Kidney epithelial cell (primary cell): ENCODE measurements around the gene SLC25A47. TPM values are rescaled to one million over a fixed set of nuclear protein-coding genes. Genes with fewer than 3 reads are reported as not detected.

ENCODE experiments used
- DNase-seq: peaks from one replicate; pipeline ENCODE4 v3.0.0-alpha.2; 2010; ENCODE audit warnings: low read depth
- H3K27me3 ChIP-seq: 2 replicates; pipeline ENCODE4 v1.6.0; 2011; ENCODE audit warnings: low read length; ENCODE audit not compliant: control insufficient read depth, insufficient read depth
- H3K36me3 ChIP-seq: 2 replicates; pipeline ENCODE4 v1.5.1; 2011; ENCODE audit warnings: low read length; ENCODE audit not compliant: control insufficient read depth, insufficient read depth
- H3K4me3 ChIP-seq: 2 replicates; pipeline ENCODE4 v1.5.1; 2011; ENCODE audit warnings: low read depth, mild to moderate bottlenecking, control low read depth, low read length
- total RNA-seq: library from RNA; depleted of rRNA; stranded (reverse); fragments of >200 nt; gene quantifications from 2 replicates; pipeline ENCODE4 v1.2.3, GENCODE V29; 2015
- TF ChIP-seq, protein P1 (sequence below): IDR thresholded peaks from 2 replicates; pipeline ENCODE4 v1.5.1; 2011; ENCODE audit warnings: mild to moderate bottlenecking, moderate library complexity, low read length, control low read depth, inconsistent platforms; ENCODE audit not compliant: insufficient read depth, poor library complexity, severe bottlenecking

The SLC25A47 gene
- total RNA-seq, 1 donor from 2014 or later = not detected

- TF ChIP-seq, protein P1, sequence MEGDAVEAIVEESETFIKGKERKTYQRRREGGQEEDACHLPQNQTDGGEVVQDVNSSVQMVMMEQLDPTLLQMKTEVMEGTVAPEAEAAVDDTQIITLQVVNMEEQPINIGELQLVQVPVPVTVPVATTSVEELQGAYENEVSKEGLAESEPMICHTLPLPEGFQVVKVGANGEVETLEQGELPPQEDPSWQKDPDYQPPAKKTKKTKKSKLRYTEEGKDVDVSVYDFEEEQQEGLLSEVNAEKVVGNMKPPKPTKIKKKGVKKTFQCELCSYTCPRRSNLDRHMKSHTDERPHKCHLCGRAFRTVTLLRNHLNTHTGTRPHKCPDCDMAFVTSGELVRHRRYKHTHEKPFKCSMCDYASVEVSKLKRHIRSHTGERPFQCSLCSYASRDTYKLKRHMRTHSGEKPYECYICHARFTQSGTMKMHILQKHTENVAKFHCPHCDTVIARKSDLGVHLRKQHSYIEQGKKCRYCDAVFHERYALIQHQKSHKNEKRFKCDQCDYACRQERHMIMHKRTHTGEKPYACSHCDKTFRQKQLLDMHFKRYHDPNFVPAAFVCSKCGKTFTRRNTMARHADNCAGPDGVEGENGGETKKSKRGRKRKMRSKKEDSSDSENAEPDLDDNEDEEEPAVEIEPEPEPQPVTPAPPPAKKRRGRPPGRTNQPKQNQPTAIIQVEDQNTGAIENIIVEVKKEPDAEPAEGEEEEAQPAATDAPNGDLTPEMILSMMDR = no peak
- no peak for DNase-seq
- Histone ChIP-seq H3K27me3 (no peaks in the 10 kb centered on the region), H3K36me3 (no peaks in the 10 kb centered on the region), H3K4me3 (no peak overlapping the region)
Measured at GRCh38 chr14:100328495-100329163, 5.5 kb downstream of the SLC25A47 start.

- Histone ChIP-seq H3K36me3 (no peaks in the 10 kb centered on the region), H3K4me3 (no peak overlapping the region), H3K27me3 (no peaks in the 10 kb centered on the region)
- no peak for DNase-seq
- TF ChIP-seq, protein P1 = no peak
Measured at GRCh38 chr14:100329233-100330006, 6.3 kb downstream of the SLC25A47 start.

DNA sequence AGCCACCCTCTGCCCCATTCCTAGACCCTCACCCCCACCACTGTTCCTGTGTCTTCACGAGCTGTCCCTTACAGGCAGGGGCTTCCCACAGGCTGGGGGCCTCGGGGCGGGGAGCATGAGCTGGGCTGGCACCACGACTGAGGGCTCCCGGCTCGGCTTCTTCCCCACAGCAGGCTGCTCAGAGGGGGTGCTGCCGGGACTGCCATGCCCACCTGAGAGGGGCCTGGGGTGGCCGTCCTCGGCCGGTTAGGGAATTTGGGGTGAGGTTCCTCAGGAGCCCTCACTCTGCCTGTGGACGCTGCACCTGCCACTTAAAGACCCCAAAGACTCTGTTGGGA, 6.8 kb downstream of the SLC25A47 start:
- Histone ChIP-seq H3K27me3 (no peaks in the 10 kb centered on the region), H3K36me3 (peaks cover 1% of the 10 kb centered on the region), H3K4me3 (no peak overlapping the region)
- TF ChIP-seq, protein P1 = no peak
- no peak for DNase-seq

DNA sequence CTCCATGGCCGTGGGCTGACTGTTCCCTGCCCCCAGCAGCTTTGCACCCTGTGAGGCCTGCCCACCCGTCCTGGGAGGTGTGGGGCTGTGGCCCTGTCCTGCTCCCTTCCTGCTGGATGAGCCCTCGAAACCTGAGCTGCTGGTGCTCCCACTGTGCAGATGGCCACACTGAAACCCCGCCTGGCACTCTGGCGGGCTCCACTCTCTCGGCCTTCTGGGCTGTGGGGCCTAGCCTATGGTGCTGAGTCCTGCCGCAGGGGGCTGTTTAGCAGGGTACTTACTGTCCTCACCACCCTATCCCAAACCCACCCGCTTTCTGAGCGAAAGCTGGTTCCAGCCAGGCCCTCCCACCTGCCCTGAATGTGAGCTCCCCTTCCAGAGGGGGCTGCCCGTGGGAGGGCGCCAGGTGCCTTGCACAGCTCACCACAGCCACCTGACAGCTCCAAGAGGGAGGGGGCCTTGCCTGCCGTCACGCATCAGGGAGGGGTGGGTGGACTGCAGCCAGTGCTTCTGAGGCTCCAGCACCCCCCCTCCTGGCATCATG, 7.3 kb downstream of the SLC25A47 start:
- no peak for DNase-seq
- Histone ChIP-seq H3K36me3 (peaks cover 1% of the 10 kb centered on the region), H3K27me3 (no peaks in the 10 kb centered on the region), H3K4me3 (no peak overlapping the region)
- TF ChIP-seq, protein P1 = no peak

DNA sequence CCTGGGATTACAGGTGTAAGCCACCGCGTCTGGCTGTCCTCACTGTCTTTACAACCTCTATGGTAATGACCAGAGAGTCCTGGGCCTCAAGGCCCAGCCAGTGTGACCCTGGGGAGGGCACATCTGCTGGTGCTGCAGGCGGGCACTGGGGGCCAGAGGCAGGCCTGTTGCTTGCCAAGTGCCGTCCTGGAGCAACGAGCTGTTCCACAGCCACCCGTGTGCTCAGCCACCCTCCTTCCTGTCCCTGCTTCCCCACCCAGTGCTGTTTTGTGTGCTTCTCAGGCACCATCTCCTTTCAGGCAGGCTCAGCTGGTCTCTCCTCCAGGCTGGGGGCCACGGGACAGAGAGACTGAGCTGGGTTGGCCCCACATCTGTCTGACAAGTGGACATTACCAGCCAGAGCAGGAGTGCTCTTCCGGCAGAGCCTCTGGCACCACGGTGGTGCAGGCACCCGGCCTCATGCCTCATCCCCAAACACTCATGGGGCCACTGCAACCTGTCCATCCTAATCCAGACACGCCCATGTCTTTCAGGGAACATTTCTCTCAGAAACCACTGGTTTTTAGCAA, 9.0 kb downstream of the SLC25A47 start:
- no peaks in the 10 kb centered on the region for H3K27me3 ChIP-seq
- TF ChIP-seq, protein P1 = no peak
- DNase-seq = no peak

More for the DNA sequence above, 9.0 kb downstream of the SLC25A47 start:
- H3K36me3 ChIP-seq = peaks cover 3% of the 10 kb centered on the region
- H3K4me3 ChIP-seq = no peak overlapping the region
